ENCODE measurements around the gene GNA12. TPM values are rescaled to one million over a fixed set of nuclear protein-coding genes. Genes with fewer than 3 reads are reported as not detected.

Gene GNA12
- total and polyA plus RNA-seq, 11 donors: 10.7 to 56.5 (median 34.9) TPM

- H3K27ac ChIP-seq: peak overlapping the region in 7 of 12 donors; percentile 1 to 71 (median 53)
- intact Hi-C loops (cut with DNase I): loop anchor here in 1 of 10 donors (10.0 kb wide), 1 partner anchor 66 kb away; no protein-coding TSS in a partner anchor
- H3K36me3 ChIP-seq: no peaks in the 10 kb centered on the region
- WGBS, 4 donors: 59 to 64% (median 63%) methylated on average over 12 of the region's 12 CpGs
- DNase-seq (no peak), ATAC-seq (no peak)
- TF ChIP-seq POLR2A (IDR thresholded peaks at IDR 0.05) (no peak), CTCF (IDR thresholded peaks at IDR 0.05) (no peak)
- H3K4me3 ChIP-seq: no peak overlapping the region
- H3K4me1 ChIP-seq: peaks cover 2 to 88% (median 65%) of the 10 kb centered on the region in 12 donors
- H3K27me3 ChIP-seq: no peaks in the 10 kb centered on the region
- no peaks in the 10 kb centered on the region for H3K9me3 ChIP-seq
Observed at GRCh38 chr7:2821161-2821841, 22.8 kb downstream of the GNA12 start.

- no peaks in the 10 kb centered on the region for H3K27me3 ChIP-seq
Observed at GRCh38 chr7:2820508-2820934, 23.6 kb downstream of the GNA12 start.

GRCh38 chr7:2819954-2820397 is 24.1 kb downstream of the GNA12 start:
- 95 to 97% (median 97%) methylated on average over 16 of the region's 16 CpGs for WGBS, 4 donors
- peak overlapping the region in 7 of 12 donors; percentile 22 to 71 (median 48) for H3K27ac ChIP-seq
- H3K4me1 ChIP-seq: peaks cover 2 to 80% (median 62%) of the 10 kb centered on the region in 12 donors
- ATAC-seq (no peak), DNase-seq (no peak)
- intact Hi-C loops (cut with DNase I): loop anchor here in 1 of 10 donors (10.0 kb wide), 1 partner anchor 65 kb away; no protein-coding TSS in a partner anchor
- H3K9me3 ChIP-seq: no peaks in the 10 kb centered on the region
- TF ChIP-seq POLR2A (IDR thresholded peaks at IDR 0.05): no peak
- no peak for TF ChIP-seq CTCF (IDR thresholded peaks at IDR 0.05)
- no peaks in the 10 kb centered on the region for H3K27me3 ChIP-seq
- no peaks in the 10 kb centered on the region for H3K36me3 ChIP-seq
- H3K4me3 ChIP-seq: no peak overlapping the region

More at GRCh38 chr7:2820508-2820934, 23.6 kb downstream of the GNA12 start:
- Histone ChIP-seq H3K4me3 (no peak overlapping the region), H3K9me3 (no peaks in the 10 kb centered on the region), H3K27ac (peak overlapping the region in 10 of 12 donors; percentile 22 to 71 (median 44)), H3K4me1 (peaks cover 2 to 81% (median 62%) of the 10 kb centered on the region in 12 donors), H3K36me3 (no peaks in the 10 kb centered on the region)
- intact Hi-C loops (cut with DNase I): loop anchor here in 1 of 10 donors (10.0 kb wide), 1 partner anchor 66 kb away; no protein-coding TSS in a partner anchor
- peak; percentile 49 to 88 (median 73) for DNase-seq
- ATAC-seq: peak in 3 of 4 donors; percentile 65 to 79 (median 72)
- 83 to 92% (median 88%) methylated on average over 4 of the region's 4 CpGs for WGBS, 4 donors
- TF ChIP-seq CTCF (IDR thresholded peaks at IDR 0.05) (no peak), POLR2A (IDR thresholded peaks at IDR 0.05) (no peak)

GRCh38 chr7:2819161-2819953 is 24.8 kb downstream of the GNA12 start:
- intact Hi-C loops (cut with DNase I): no loop called here
- TF ChIP-seq CTCF (IDR thresholded peaks at IDR 0.05): no peak
- DNase-seq (no peak), ATAC-seq (no peak)
- WGBS, 4 donors: 86 to 93% (median 90%) methylated on average over 14 to 15 of the region's 15 CpGs
- Histone ChIP-seq H3K27me3 (no peaks in the 10 kb centered on the region), H3K4me1 (peaks cover 2 to 78% (median 60%) of the 10 kb centered on the region in 12 donors), H3K27ac (peak overlapping the region in 5 of 12 donors; percentile 13 to 71 (median 15)), H3K9me3 (no peaks in the 10 kb centered on the region), H3K4me3 (no peak overlapping the region), H3K36me3 (no peaks in the 10 kb centered on the region)
